NCI-H748 (cell line): ENCODE data around the gene LMAN2.

Experiments
- DNase-seq: peaks from one replicate; lab custom pipeline; 2025; ENCODE audit not compliant: unreplicated experiment; lab: John Stamatoyannopoulos, UW

LMAN2 gene

GRCh38 chr5:177290816-177291596, 60.5 kb downstream of the LMAN2 start:
- DNase-seq = no peak

- DNase-seq = no peak
These were observed 63.3 kb downstream of the LMAN2 start for GRCh38 chr5:177288191-177288590.
